ENCODE data around the gene MGARP. TPM values are rescaled to one million over a fixed set of nuclear protein-coding genes. Genes with fewer than 3 reads are reported as not detected.
A peak's percentile ranks its signal among the peaks of the same experiment; 100 is the strongest.

Gene MGARP
- polyA plus RNA-seq, 1 of the 3 experiments (the other 2 are of a cell fraction): 22.9 TPM

DNA sequence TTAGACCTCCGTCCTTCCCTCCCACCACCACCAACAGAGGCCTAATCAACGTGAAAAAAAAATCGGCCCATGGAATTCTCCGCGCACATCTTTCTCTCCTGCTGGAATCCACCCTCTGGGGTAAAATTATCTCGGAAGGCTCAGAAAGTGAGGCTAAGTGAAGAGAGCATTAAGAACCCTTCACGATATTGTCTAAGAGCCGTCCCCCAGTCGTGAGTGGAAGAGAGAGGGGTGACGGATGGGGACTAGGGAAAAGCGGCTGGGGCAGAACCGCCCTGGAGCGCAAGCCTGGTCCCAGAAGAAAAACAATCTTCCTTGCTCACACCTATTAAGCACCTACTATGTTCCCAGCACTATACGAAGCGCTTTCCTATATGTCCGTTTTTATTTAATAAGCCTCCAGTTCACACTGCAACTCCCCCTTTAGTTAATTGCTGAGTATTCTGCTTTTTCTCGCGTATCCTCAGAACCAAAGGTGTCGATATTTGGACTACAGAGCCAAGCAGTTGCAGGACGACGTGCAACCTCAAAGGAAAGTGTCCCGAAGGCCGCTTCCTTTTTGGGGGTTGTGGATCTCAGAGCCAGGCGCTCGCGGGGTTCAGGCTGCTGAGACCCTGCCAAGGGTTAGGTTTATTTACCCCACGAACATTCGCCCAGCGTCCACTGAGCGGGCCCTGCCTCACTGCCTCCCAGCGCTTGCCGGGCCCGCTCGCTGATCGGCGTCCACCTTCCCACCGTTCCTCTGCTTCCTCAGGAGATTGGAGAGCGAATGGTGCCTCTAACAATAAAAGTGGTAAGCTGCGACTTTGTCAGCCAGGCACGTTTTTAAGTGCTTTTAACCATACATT lies 889 bp downstream of the MGARP start:
- 87% methylated on average over 40 of the region's 40 CpGs for WGBS (ENCODE audit: low lambda C conversion rate)
- Histone ChIP-seq H3K4me3 (ENCODE audit: low read depth in 2 of 2, low read length in 1 of 2) (peak overlapping the region; percentile 55 to 57), H3K9me3 (no peaks in the 10 kb centered on the region), H3K9me2 (no peaks in the 10 kb centered on the region), H3F3A (replicated peaks; ENCODE audit: insufficient read depth) (peaks cover 18% of the 10 kb centered on the region), H3K4me2 (peak overlapping the region; percentile 69), H2AFZ (ENCODE audit: low read depth) (peak overlapping the region; percentile 60; the same call in 1 of the 2 replicates), H4K20me1 (ENCODE audit: insufficient read depth) (no peaks in the 10 kb centered on the region), H3K9ac (peak overlapping the region; percentile 40; the same call in 1 of the 2 replicates), H3K27ac (ENCODE audit: low read depth in 2 of 2, low read length in 1 of 2) (no peak overlapping the region), H3K36me3 (replicated peaks in 1 of 2; ENCODE audit: control insufficient read depth in 1 of 2, insufficient read depth in 2 of 2, low read length in 1 of 2) (no peaks in the 10 kb centered on the region), H3K79me2 (ENCODE audit: insufficient read depth) (no peaks in the 10 kb centered on the region), H3K27me3 (ENCODE audit: insufficient read depth) (no peaks in the 10 kb centered on the region), H3K4me1 (ENCODE audit: control insufficient read depth in 1 of 2, insufficient read depth in 2 of 2, low read depth in 1 of 2, low read length in 1 of 2) (peaks cover 0 to 7% of the 10 kb centered on the region in 2 experiments; a peak in 3 of 4 replicates)
- DNase-seq: peak; percentile 36
- TF ChIP-seq TCF12 (IDR thresholded peaks at IDR 0.05) (no peak), GATA2 (CRISPR knock-in tag; IDR thresholded peaks at IDR 0.05) (no peak), MEF2A (IDR thresholded peaks at IDR 0.05; ENCODE audit: borderline replicate concordance, low read depth) (no peak), FOSL2 (IDR thresholded peaks at IDR 0.05; ENCODE audit: borderline replicate concordance, low read depth) (no peak), FOXJ3 (CRISPR knock-in tag; IDR thresholded peaks at IDR 0.05) (no peak), SIN3A (IDR thresholded peaks at IDR 0.05; ENCODE audit: borderline replicate concordance, low read depth, low read length) (no peak), NRF1 (IDR thresholded peaks at IDR 0.05; ENCODE audit: low read depth, low read length) (no peak), TEAD4 (IDR thresholded peaks at IDR 0.05; ENCODE audit: borderline replicate concordance, insufficient read depth) (no peak)
- TF ChIP-seq, protein P1, sequence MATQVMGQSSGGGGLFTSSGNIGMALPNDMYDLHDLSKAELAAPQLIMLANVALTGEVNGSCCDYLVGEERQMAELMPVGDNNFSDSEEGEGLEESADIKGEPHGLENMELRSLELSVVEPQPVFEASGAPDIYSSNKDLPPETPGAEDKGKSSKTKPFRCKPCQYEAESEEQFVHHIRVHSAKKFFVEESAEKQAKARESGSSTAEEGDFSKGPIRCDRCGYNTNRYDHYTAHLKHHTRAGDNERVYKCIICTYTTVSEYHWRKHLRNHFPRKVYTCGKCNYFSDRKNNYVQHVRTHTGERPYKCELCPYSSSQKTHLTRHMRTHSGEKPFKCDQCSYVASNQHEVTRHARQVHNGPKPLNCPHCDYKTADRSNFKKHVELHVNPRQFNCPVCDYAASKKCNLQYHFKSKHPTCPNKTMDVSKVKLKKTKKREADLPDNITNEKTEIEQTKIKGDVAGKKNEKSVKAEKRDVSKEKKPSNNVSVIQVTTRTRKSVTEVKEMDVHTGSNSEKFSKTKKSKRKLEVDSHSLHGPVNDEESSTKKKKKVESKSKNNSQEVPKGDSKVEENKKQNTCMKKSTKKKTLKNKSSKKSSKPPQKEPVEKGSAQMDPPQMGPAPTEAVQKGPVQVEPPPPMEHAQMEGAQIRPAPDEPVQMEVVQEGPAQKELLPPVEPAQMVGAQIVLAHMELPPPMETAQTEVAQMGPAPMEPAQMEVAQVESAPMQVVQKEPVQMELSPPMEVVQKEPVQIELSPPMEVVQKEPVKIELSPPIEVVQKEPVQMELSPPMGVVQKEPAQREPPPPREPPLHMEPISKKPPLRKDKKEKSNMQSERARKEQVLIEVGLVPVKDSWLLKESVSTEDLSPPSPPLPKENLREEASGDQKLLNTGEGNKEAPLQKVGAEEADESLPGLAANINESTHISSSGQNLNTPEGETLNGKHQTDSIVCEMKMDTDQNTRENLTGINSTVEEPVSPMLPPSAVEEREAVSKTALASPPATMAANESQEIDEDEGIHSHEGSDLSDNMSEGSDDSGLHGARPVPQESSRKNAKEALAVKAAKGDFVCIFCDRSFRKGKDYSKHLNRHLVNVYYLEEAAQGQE (IDR thresholded peaks at IDR 0.05; ENCODE audit: low read depth, low read length): no peak
- TF ChIP-seq, protein P2, sequence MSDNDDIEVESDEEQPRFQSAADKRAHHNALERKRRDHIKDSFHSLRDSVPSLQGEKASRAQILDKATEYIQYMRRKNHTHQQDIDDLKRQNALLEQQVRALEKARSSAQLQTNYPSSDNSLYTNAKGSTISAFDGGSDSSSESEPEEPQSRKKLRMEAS (IDR thresholded peaks at IDR 0.05; ENCODE audit: low read depth): no peak
- TF ChIP-seq, protein P3, sequence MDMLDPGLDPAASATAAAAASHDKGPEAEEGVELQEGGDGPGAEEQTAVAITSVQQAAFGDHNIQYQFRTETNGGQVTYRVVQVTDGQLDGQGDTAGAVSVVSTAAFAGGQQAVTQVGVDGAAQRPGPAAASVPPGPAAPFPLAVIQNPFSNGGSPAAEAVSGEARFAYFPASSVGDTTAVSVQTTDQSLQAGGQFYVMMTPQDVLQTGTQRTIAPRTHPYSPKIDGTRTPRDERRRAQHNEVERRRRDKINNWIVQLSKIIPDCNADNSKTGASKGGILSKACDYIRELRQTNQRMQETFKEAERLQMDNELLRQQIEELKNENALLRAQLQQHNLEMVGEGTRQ (IDR thresholded peaks at IDR 0.05; ENCODE audit: borderline replicate concordance, low read depth, low read length): no peak
- TF ChIP-seq, protein P4, sequence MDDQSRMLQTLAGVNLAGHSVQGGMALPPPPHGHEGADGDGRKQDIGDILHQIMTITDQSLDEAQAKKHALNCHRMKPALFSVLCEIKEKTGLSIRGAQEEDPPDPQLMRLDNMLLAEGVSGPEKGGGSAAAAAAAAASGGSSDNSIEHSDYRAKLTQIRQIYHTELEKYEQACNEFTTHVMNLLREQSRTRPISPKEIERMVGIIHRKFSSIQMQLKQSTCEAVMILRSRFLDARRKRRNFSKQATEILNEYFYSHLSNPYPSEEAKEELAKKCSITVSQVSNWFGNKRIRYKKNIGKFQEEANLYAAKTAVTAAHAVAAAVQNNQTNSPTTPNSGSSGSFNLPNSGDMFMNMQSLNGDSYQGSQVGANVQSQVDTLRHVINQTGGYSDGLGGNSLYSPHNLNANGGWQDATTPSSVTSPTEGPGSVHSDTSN (IDR thresholded peaks at IDR 0.05): no peak
- POLR2A ChIA-PET: no interaction called here
- CTCF ChIA-PET: no interaction called here
